ENCODE results near the gene GNRHR.
A peak's percentile ranks its signal among the peaks of the same experiment; 100 is the strongest.
"Not testable (repeated sequence)": the region's sequence is repeated elsewhere in the genome, so short reads cannot be mapped to it uniquely, and the experiment has no call there.

GNRHR gene

GRCh38 chr4:67754288-67754687 is at the start of gene GNRHR:
GNRHR (minus strand) TSS chr4:67754388; CDS start chr4:67754335, 53 bp downstream.
- no peak for DNase-seq (ENCODE audit: low spot score)

GRCh38 chr4:67796810-67797209 is 42.6 kb upstream of the GNRHR start:
- no peak for DNase-seq (ENCODE audit: low spot score)

GRCh38 chr4:67790721-67791120 is 36.5 kb upstream of the GNRHR start:
- DNase-seq (ENCODE audit: low spot score): no peak

- DNase-seq (ENCODE audit: low spot score): no peak
Measured at GRCh38 chr4:67787311-67787710, 33.1 kb upstream of the GNRHR start.

GRCh38 chr4:67785528-67785927 is 31.3 kb upstream of the GNRHR start:
- DNase-seq (ENCODE audit: low spot score): no peak

- no peak for DNase-seq (ENCODE audit: low spot score)
Measured at GRCh38 chr4:67779631-67780030, 25.4 kb upstream of the GNRHR start.

GRCh38 chr4:67776746-67777145 is 22.6 kb upstream of the GNRHR start:
- DNase-seq (ENCODE audit: low spot score): no peak

- DNase-seq (ENCODE audit: low spot score): no peak
Measured at GRCh38 chr4:67770422-67770821, 16.2 kb upstream of the GNRHR start.

- DNase-seq (ENCODE audit: low spot score): no peak
Measured at GRCh38 chr4:67765928-67766327, 11.7 kb upstream of the GNRHR start.

GRCh38 chr4:67765401-67765800 is 11.2 kb upstream of the GNRHR start:
- no peak for DNase-seq (ENCODE audit: low spot score)

- no peak for DNase-seq (ENCODE audit: low spot score)
Measured at GRCh38 chr4:67764183-67764582, 10.0 kb upstream of the GNRHR start.

- no peak for DNase-seq (ENCODE audit: low spot score)
Measured at GRCh38 chr4:67762086-67762485, 7.9 kb upstream of the GNRHR start.

GRCh38 chr4:67756991-67757390 is 2.8 kb upstream of the GNRHR start:
- DNase-seq (ENCODE audit: low spot score): not testable (repeated sequence)

- no peak for DNase-seq (ENCODE audit: low spot score)
Measured at GRCh38 chr4:67755974-67756373, 1.8 kb upstream of the GNRHR start.

GRCh38 chr4:67751260-67751659 is 2.9 kb downstream of the GNRHR start:
- DNase-seq (ENCODE audit: low spot score): no peak

- DNase-seq (ENCODE audit: low spot score): no peak
Measured at GRCh38 chr4:67750691-67751090, 3.5 kb downstream of the GNRHR start.

- DNase-seq (ENCODE audit: low spot score): no peak
Measured at GRCh38 chr4:67749286-67749685, 4.9 kb downstream of the GNRHR start.

- DNase-seq (ENCODE audit: low spot score): peak; percentile 69
Measured at GRCh38 chr4:67746797-67747495, 7.2 kb downstream of the GNRHR start.

GRCh38 chr4:67744561-67745283 is 9.5 kb downstream of the GNRHR start:
- no peak for DNase-seq (ENCODE audit: low spot score)

- no peak for DNase-seq (ENCODE audit: low spot score)
Measured at GRCh38 chr4:67743194-67743593, 11.0 kb downstream of the GNRHR start.

GRCh38 chr4:67736262-67736661 is 17.9 kb downstream of the GNRHR start:
- no peak for DNase-seq (ENCODE audit: low spot score)

- DNase-seq (ENCODE audit: low spot score): no peak
Measured at GRCh38 chr4:67735325-67735724, 18.9 kb downstream of the GNRHR start.

- DNase-seq (ENCODE audit: low spot score): not testable (repeated sequence)
Measured at GRCh38 chr4:67730511-67730910, 23.7 kb downstream of the GNRHR start.
